Fibroblast of lung (primary cell): Measurements from ENCODE around the gene GPR155. TPM values are rescaled to one million over a fixed set of nuclear protein-coding genes. Genes with fewer than 3 reads are reported as not detected.
A peak's percentile ranks its signal among the peaks of the same experiment; 100 is the strongest.

ENCODE experiments used
- DNase-seq, 2 donors: peaks; one replicate each; pipeline versions ENCODE4 v3.0.0 to v3.0.0-alpha.2; 2010; ENCODE audit warnings: low read depth in 2 of 2
- H2AFZ ChIP-seq: 2 replicates; pipeline ENCODE4 v1.5.1; 2012; ENCODE audit warnings: low read length, control low read depth, inconsistent platforms
- H3K27ac ChIP-seq: 2 replicates; pipeline ENCODE4 v1.5.1; 2011; ENCODE audit warnings: low read length, control low read depth; ENCODE audit not compliant: insufficient read depth
- H3K27me3 ChIP-seq: 2 replicates; pipeline ENCODE4 v1.5.1; 2011; ENCODE audit warnings: mild to moderate bottlenecking, low read length; ENCODE audit not compliant: control insufficient read depth, insufficient read depth
- H3K36me3 ChIP-seq: 2 replicates; pipeline ENCODE4 v1.5.1; 2011; ENCODE audit warnings: low read length; ENCODE audit not compliant: control insufficient read depth, insufficient read depth
- H3K4me1 ChIP-seq: 2 replicates; pipeline ENCODE4 v1.5.1; 2011; ENCODE audit warnings: low read length; ENCODE audit not compliant: control insufficient read depth, insufficient read depth; ENCODE audit errors: extremely low read depth
- H3K4me2 ChIP-seq: 2 replicates; pipeline ENCODE4 v1.5.1; 2011; ENCODE audit warnings: low read length, control low read depth; ENCODE audit not compliant: insufficient read depth; ENCODE audit errors: extremely low read depth
- H3K4me3 ChIP-seq, 4 experiments: fragments of 200-600 bp in 1 of 4; sonication (generic) in 1 of 4; replicated peaks in 1 of 4; 2 replicates each; pipeline ENCODE4 v1.5.1; 2011 to 2016; ENCODE audit warnings: low read length in 4 of 4, low read depth in 3 of 4, mild to moderate bottlenecking in 3 of 4, control low read depth in 2 of 4, inconsistent platforms in 1 of 4, mixed read lengths in 1 of 4; ENCODE audit not compliant: insufficient read depth in 1 of 4; ENCODE audit errors: control extremely low read depth in 1 of 4
- H3K79me2 ChIP-seq: 2 replicates; pipeline ENCODE4 v1.5.1; 2012; ENCODE audit warnings: mild to moderate bottlenecking, low read length, inconsistent platforms; ENCODE audit not compliant: control insufficient read depth, insufficient read depth
- H3K9ac ChIP-seq: 2 replicates; pipeline ENCODE4 v1.5.1; 2011; ENCODE audit warnings: mild to moderate bottlenecking, low read length, control low read depth; ENCODE audit not compliant: insufficient read depth
- H3K9me3 ChIP-seq: 2 replicates; pipeline ENCODE4 v1.5.1; 2012; ENCODE audit warnings: low read depth, low read length; ENCODE audit not compliant: control insufficient read depth, insufficient read depth
- H4K20me1 ChIP-seq: 2 replicates; pipeline ENCODE4 v1.5.1; 2011; ENCODE audit warnings: low read length; ENCODE audit not compliant: control insufficient read depth, insufficient read depth; ENCODE audit errors: extremely low read depth
- EZH2 ChIP-seq: IDR thresholded peaks from 2 replicates; pipeline ENCODE4 v1.5.1; 2012; ENCODE audit warnings: low read length, control low read depth, mild to moderate bottlenecking; ENCODE audit errors: missing control alignments
- polyA plus RNA-seq, 2 donors: library from polyadenylated mRNA; depleted of rRNA in 1 of 2; stranded (reverse) in 1 of 2; unstranded in 1 of 2; fragments of >200 nt; gene quantifications; 2 replicates each; pipeline ENCODE4 v1.2.1, GENCODE V29; 2011 to 2012; ENCODE audit warnings: missing spikeins in 1 of 2
- total RNA-seq: library from RNA; depleted of rRNA; stranded (reverse); fragments of >200 nt; gene quantifications from 2 replicates; pipeline ENCODE4 v1.2.1, GENCODE V29; 2014
- TF ChIP-seq, protein P1 (sequence below), 2 donors: IDR thresholded peaks in 1 of 2; conservative IDR thresholded peaks in 1 of 2; 1 replicate in 1 of 2; 2 replicates in 1 of 2; pipeline ENCODE4 v1.5.1; 2011 to 2012; ENCODE audit warnings: low read length in 2 of 2, control low read depth in 1 of 2, inconsistent platforms in 1 of 2, low read depth in 1 of 2, mild to moderate bottlenecking in 1 of 2

GPR155 gene
- total and polyA plus RNA-seq, 2 donors (not counting 1 experiment from before 2014, with no cell fraction given), result 5.1 to 6.4 TPM

DNA sequence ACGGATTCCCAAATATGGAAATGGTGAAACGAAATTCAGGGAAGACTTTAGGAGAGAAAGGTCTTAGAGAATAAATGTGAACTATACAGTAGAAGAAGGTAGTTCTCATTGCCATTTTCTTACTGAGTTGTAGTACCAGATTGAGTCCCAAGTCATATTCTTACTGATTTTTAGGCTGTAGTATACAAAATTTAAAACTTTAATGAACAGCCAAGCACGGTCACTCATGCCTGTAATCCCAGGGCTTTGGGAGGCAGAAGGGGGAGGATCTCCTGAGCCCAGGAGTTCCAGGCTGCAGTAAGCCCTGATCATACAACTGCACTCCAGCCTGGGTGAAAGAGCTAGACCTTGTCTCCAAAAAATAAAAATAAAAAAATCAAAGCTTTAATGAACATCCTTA, 89.1 kb downstream of the GPR155 start:
- Histone ChIP-seq H3K27me3 (no peaks in the 10 kb centered on the region), H3K9me3 (no peaks in the 10 kb centered on the region), H3K4me3 (no peak overlapping the region), H4K20me1 (no peaks in the 10 kb centered on the region), H3K4me1 (peaks cover 10% of the 10 kb centered on the region), H2AFZ (no peak overlapping the region), H3K36me3 (peaks cover 1% of the 10 kb centered on the region), H3K79me2 (peaks cover 25% of the 10 kb centered on the region), H3K4me2 (no peak overlapping the region), H3K9ac (no peak overlapping the region), H3K27ac (no peak overlapping the region)
- no peak for DNase-seq
- TF ChIP-seq, protein P1, sequence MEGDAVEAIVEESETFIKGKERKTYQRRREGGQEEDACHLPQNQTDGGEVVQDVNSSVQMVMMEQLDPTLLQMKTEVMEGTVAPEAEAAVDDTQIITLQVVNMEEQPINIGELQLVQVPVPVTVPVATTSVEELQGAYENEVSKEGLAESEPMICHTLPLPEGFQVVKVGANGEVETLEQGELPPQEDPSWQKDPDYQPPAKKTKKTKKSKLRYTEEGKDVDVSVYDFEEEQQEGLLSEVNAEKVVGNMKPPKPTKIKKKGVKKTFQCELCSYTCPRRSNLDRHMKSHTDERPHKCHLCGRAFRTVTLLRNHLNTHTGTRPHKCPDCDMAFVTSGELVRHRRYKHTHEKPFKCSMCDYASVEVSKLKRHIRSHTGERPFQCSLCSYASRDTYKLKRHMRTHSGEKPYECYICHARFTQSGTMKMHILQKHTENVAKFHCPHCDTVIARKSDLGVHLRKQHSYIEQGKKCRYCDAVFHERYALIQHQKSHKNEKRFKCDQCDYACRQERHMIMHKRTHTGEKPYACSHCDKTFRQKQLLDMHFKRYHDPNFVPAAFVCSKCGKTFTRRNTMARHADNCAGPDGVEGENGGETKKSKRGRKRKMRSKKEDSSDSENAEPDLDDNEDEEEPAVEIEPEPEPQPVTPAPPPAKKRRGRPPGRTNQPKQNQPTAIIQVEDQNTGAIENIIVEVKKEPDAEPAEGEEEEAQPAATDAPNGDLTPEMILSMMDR (conservative IDR thresholded peaks at IDR 0.05 in 1 of 2, IDR thresholded peaks at IDR 0.05 in 1 of 2; ENCODE audit: low read depth in 1 of 2, low read length in 2 of 2), result no peak
- TF ChIP-seq EZH2, result no peak

DNA sequence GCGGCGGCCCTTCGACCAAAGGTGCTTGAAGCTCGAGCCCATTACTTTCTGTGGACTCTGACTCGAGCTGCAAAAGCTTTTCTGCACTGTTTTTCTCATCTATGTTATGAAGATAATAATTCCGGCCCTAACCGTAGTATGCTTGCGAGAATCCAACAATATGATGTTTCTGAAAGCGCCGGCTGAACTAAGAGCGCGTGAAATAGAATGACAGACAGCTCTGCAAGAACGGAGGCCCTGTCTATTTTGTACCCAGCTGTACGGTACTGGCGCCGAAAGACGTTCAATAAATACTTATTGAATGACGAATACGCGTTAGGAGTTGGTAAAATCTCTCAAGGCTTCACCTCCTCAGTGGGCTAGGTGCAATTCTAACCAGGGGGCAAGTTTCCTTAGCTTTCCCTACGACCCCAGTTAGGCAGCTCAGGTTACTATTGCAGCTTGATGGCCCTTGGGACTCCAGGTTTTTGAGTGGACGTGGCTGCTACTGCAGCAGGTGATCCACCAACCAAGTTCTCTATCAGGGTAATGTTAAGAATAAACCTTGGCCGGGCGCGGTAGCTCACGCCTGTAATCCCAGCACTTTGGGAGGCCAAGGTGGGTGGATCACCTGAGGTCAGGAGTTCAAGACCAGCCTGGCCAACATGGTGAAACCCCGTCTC, 90.7 kb downstream of the GPR155 start:
- peaks cover 1% of the 10 kb centered on the region for H4K20me1 ChIP-seq
- H3K36me3 ChIP-seq, result peaks cover 1% of the 10 kb centered on the region
- peak overlapping the region; percentile 96 for H3K27ac ChIP-seq
- peak overlapping the region; percentile 81 for H3K9ac ChIP-seq
- peak; percentile 15 to 27 for DNase-seq
- H3K27me3 ChIP-seq, result no peaks in the 10 kb centered on the region
- peak overlapping the region; percentile 86 to 98 (median 96) for H3K4me3 ChIP-seq
- peak overlapping the region; percentile 97 for H2AFZ ChIP-seq
- peaks cover 33% of the 10 kb centered on the region for H3K79me2 ChIP-seq
- peaks cover 10% of the 10 kb centered on the region for H3K4me1 ChIP-seq
- peak overlapping the region; percentile 100 for H3K4me2 ChIP-seq
- TF ChIP-seq EZH2, result no peak
- no peaks in the 10 kb centered on the region for H3K9me3 ChIP-seq

DNA sequence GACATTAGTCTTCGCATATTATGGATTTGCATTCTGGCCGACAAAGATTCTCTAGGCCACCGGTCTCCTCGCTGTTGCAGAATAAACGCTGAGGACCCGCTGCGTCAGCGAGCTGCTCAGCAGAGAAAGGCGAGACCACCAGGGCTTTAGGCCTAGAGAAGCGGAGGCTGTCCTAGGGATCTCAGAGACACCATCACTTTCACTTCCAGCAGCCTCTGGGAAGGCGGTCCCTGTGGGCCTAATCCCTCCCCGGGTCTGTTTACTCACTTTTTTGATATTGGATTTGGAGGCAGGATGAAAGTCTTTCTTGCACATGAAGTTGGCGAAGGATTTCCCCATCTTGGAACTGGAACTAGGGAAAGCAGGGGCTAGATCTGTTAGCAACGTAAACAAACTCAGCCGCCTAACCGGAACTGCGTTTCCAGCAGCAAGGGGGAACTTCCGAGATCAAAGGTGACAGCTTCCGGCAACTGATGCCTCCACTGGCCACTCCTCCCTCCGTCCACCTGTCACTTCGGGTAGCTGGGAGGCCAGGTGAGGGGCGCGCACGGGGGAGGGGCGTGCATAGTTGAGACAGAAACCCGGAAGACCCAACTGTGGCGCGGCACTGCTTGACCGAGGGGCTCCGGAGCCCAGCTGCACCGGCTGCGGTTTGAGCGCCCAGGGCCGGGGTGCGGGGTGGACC, 91.4 kb downstream of the GPR155 start, which contains the start of gene SCRN3:
Gene SCRN3, plus strand, starts transcription at position 447 of the 685 bp plus-strand sequence. CDS start 2,554 bp downstream, outside the sequence.
- Histone ChIP-seq H2AFZ (peak within 1 kb of the TSS; percentile 97), H4K20me1 (peaks cover 1% of the 10 kb centered on the region), H3K4me1 (peaks cover 10% of the 10 kb centered on the region), H3K9me3 (no peaks in the 10 kb centered on the region), H3K9ac (peak within 1 kb of the TSS; percentile 81), H3K79me2 (peaks cover 33% of the 10 kb centered on the region), H3K36me3 (peaks cover 1% of the 10 kb centered on the region), H3K27me3 (no peaks in the 10 kb centered on the region), H3K4me3 (peak within 1 kb of the TSS; percentile 86 to 98 (median 96)), H3K27ac (peak within 1 kb of the TSS; percentile 96), H3K4me2 (peak within 1 kb of the TSS; percentile 100)
- TF ChIP-seq EZH2, result no peak
- TF ChIP-seq, protein P1 (conservative IDR thresholded peaks at IDR 0.05 in 1 of 2, IDR thresholded peaks at IDR 0.05 in 1 of 2; ENCODE audit: low read depth in 1 of 2, low read length in 2 of 2), result no peak
- DNase-seq, result peak; percentile 77 to 83
